Neuron (in vitro differentiated cells): ENCODE results near the gene ADAT3.

ENCODE experiments used
- H2AFZ ChIP-seq: one replicate; pipeline ENCODE4 v1.6.1; 2013; ENCODE audit warnings: low read depth, mild to moderate bottlenecking, inconsistent platforms, low read length, moderate library complexity
- H3K27me3 ChIP-seq: one replicate; pipeline ENCODE4 v1.6.1; 2013; ENCODE audit warnings: low read length; ENCODE audit not compliant: insufficient read depth
- H3K36me3 ChIP-seq: one replicate; pipeline ENCODE4 v1.6.1; 2013; ENCODE audit warnings: low read length; ENCODE audit not compliant: insufficient read depth
- H3K4me1 ChIP-seq: one replicate; pipeline ENCODE4 v1.6.1; 2013; ENCODE audit warnings: low read length; ENCODE audit not compliant: insufficient read depth
- H3K4me3 ChIP-seq: 2 replicates; pipeline ENCODE4 v1.5.1; 2013; ENCODE audit warnings: mild to moderate bottlenecking, low read length, moderate library complexity
- H3K9me3 ChIP-seq: one replicate; pipeline ENCODE4 v1.6.1; 2013; ENCODE audit warnings: low read length

Gene ADAT3

DNA sequence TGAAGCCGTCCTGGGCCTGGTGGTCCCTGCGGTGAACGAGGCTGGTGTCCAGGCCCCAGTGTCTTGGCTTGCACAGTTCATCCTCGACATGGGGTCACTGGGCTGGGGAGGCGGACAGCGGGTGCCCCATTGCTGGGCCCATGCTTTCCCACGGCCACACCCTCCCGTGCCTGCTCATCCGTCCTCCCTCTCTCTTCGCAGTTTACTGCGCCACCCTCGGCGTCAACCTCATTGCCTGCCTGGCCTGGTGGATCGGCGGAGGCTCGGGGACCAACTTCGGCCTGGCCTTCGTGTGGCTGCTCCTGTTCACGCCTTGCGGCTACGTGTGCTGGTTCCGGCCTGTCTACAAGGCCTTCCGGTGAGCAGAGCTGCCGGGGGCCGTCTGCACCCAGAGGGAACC, 12.7 kb downstream of the ADAT3 start:
- Histone ChIP-seq H3K9me3 (peaks cover 5% of the 10 kb centered on the region), H2AFZ (no peak overlapping the region), H3K36me3 (peaks cover 62% of the 10 kb centered on the region), H3K27me3 (no peaks in the 10 kb centered on the region), H3K4me3 (no peak overlapping the region), H3K4me1 (peaks cover 2% of the 10 kb centered on the region)

DNA sequence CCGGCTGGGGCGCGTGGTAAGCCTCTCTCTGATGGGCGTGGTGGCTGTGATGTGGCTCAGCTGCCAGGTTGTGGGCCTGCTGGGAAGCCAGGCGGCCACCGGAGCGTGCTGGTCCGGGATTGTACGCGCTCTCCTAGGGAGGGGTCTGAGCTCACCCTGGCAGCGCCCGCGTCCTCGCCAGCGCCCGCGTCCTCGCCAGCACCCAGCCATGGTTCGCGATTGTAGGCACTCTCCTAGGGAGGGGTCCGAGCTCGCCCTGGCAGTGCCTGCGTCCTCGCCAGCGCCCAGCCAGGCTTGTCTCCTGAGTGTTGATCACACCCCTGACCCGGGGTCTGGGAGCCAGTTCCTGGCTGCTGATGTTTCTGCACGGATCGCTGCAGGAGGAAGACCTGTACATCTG, 13.8 kb downstream of the ADAT3 start:
- H3K27me3 ChIP-seq: no peaks in the 10 kb centered on the region
- peaks cover 59% of the 10 kb centered on the region for H3K36me3 ChIP-seq
- H3K4me1 ChIP-seq: peaks cover 2% of the 10 kb centered on the region
- no peak overlapping the region for H2AFZ ChIP-seq
- no peaks in the 10 kb centered on the region for H3K9me3 ChIP-seq
- H3K4me3 ChIP-seq: no peak overlapping the region

DNA sequence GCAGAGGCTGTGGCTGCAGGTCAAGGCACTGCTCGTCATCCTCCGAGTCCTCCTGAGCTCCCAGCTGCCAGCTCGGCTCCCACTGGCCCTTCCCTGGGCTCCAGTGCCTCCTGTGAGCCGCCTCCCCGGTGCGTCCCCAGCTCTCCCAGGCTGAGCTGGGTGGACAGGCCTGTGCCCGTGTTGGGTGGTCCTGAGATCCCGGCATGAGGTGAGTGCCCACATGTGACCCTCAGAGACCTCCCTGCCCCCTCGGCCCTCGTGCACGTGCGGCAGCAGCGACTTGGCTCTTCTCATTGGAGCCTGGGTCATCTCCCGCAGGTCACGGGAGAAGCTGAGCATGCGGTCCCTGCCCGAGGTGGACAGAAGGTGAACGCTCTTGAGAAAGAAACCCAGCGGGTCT, 15.4 kb downstream of the ADAT3 start:
- no peaks in the 10 kb centered on the region for H3K27me3 ChIP-seq
- H3K36me3 ChIP-seq: peaks cover 62% of the 10 kb centered on the region

DNA sequence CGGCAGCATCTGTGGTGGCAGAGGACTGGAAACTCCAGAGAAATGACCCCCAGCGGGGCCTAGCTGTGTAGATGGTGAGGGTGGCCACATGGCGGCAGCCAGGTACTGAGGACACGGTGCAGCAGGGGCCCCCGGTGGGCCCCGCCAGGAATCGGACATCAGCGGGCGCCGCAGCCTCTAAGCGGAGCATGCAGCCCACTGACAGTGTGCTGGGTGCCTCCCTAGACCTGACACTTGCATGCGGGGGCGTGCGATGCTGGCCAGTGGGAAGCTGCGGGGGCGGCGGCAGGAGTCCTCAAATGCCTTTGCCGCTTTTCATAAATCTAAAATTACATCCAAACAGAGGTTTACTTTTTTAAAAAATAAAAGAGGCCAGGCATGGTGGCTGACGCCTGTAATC, 16.1 kb downstream of the ADAT3 start:
- H3K36me3 ChIP-seq: peaks cover 62% of the 10 kb centered on the region

More for the DNA sequence above, 15.4 kb downstream of the ADAT3 start:
- H3K9me3 ChIP-seq: no peaks in the 10 kb centered on the region
- H3K4me3 ChIP-seq: no peak overlapping the region
- peaks cover 2% of the 10 kb centered on the region for H3K4me1 ChIP-seq
- no peak overlapping the region for H2AFZ ChIP-seq

DNA sequence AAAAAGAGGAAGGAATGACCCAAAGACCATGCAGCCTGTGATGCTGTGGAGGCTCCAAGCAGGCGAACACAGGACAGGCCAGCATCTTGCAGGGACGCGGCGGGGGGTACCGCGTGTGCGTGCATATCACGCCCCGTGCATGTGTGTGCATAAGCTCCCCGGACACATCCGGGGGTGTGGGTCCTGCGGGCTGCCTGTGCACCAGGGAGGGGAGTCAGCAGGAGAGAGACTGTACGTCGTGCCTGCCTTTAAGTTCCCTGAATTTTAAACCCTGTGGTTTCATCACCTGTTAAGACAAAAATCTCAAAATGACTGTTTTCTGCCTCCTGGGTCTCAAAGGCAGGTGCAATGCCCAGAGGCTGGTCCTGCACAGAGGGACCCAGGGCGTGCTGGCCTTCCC, 16.6 kb downstream of the ADAT3 start:
- Histone ChIP-seq H3K9me3 (no peaks in the 10 kb centered on the region), H3K27me3 (no peaks in the 10 kb centered on the region), H3K4me3 (no peak overlapping the region), H3K4me1 (no peaks in the 10 kb centered on the region), H3K36me3 (peaks cover 60% of the 10 kb centered on the region), H2AFZ (no peak overlapping the region)

More for the DNA sequence above, 16.1 kb downstream of the ADAT3 start:
- Histone ChIP-seq H3K4me1 (peaks cover under 1% of the 10 kb centered on the region), H2AFZ (no peak overlapping the region), H3K27me3 (no peaks in the 10 kb centered on the region), H3K4me3 (no peak overlapping the region), H3K9me3 (no peaks in the 10 kb centered on the region)

DNA sequence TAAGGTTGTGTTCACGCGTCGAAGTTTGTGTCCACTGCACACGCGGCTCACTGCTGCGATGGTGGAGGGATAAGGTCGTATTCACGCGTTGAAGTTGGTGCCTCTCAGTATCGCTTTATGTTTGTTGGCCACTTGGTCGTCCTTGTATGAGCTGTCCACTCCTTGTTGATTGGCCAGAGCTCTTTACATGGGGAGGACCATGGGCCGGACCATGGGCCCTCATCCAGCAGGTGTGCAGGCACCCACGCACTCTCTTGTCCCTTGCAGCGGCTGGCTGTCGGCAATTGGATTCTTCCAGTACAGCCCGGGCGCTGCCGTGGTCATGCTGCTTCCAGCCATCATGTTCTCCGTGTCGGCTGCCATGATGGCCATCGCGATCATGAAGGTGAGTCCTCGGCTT, 17.6 kb downstream of the ADAT3 start:
- Histone ChIP-seq H2AFZ (no peak overlapping the region), H3K36me3 (peaks cover 52% of the 10 kb centered on the region), H3K27me3 (no peaks in the 10 kb centered on the region), H3K4me3 (no peak overlapping the region), H3K9me3 (no peaks in the 10 kb centered on the region), H3K4me1 (no peaks in the 10 kb centered on the region)

DNA sequence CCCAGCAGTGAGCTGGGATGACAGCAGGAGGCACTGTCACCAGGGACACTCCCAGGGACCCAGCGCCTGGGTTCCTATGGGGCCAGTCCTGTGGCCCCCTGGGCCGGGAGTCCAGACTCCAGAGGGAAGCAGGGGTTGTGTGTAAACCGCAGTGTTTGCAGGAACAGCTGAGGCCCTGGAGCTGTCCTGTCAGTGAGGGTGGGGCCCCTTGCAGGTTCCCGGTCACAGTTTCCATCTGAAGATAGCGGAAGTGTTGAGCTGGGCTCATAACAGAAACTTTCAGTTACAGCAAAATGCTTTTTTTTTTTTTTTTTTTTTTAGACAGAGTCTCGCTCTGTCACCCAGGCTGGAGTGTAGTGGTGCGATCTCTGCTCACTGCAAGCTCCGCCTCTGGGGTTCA, 18.1 kb downstream of the ADAT3 start:
- Histone ChIP-seq H3K27me3 (no peaks in the 10 kb centered on the region), H3K4me1 (no peaks in the 10 kb centered on the region), H2AFZ (no peak overlapping the region), H3K9me3 (no peaks in the 10 kb centered on the region), H3K36me3 (peaks cover 46% of the 10 kb centered on the region), H3K4me3 (no peak overlapping the region)

DNA sequence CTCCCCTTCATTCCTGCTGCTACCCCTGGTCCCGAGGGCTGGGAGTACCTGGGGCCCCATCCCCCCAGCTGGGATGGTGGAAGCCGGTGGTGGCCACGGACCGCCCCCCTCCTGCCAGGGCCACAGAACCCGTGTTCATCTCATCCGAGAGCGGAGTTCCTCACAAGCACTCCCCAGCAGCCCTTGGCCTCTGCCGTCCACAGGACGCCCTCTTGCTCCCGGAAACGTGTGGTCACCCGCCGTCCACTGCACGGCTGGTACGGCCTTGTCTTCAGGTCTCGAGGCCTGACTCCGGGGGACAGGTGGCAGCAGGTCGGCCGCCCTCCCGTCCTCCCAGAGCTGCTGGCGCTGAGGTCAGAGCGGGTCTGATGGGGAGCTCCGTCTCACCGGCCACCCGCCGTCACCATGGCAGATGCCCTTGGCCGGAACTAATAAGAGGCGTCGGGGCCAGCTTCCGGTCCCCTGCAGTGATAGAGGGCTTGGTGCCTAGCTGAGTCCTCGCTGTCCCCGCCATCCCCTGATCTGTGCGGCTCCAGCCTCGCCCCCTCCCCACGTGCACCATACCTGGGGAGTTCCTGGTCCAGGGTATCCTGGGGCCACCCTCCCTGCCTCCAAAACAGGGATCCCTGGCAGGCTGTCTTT, 19.2 kb downstream of the ADAT3 start:
- Histone ChIP-seq H3K36me3 (peaks cover 40% of the 10 kb centered on the region), H3K9me3 (no peaks in the 10 kb centered on the region), H3K4me1 (no peaks in the 10 kb centered on the region), H3K27me3 (no peaks in the 10 kb centered on the region), H3K4me3 (no peak overlapping the region), H2AFZ (no peak overlapping the region)

DNA sequence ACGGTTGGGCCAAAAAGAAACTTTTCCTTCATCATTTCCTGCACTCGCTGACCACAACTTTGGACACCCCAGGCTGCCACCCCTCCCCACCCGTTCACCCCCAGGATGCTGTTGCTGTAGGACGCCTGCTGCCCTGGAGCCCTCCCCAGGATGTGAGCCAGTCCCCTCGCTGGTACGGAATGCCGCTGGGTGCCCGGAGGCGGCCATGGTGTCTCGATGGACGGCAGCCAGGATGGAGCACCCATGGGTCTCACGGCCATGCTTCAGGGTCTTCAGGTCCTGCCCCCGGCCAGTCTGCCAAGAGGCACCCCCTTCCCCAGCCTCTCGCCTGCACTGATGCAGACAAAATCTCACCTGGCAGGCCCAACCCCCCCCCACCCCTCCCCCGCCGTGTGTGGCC, 20.3 kb downstream of the ADAT3 start:
- Histone ChIP-seq H3K9me3 (no peaks in the 10 kb centered on the region), H3K36me3 (peaks cover 34% of the 10 kb centered on the region), H2AFZ (no peak overlapping the region), H3K4me3 (no peak overlapping the region), H3K27me3 (no peaks in the 10 kb centered on the region), H3K4me1 (peaks cover 8% of the 10 kb centered on the region)

DNA sequence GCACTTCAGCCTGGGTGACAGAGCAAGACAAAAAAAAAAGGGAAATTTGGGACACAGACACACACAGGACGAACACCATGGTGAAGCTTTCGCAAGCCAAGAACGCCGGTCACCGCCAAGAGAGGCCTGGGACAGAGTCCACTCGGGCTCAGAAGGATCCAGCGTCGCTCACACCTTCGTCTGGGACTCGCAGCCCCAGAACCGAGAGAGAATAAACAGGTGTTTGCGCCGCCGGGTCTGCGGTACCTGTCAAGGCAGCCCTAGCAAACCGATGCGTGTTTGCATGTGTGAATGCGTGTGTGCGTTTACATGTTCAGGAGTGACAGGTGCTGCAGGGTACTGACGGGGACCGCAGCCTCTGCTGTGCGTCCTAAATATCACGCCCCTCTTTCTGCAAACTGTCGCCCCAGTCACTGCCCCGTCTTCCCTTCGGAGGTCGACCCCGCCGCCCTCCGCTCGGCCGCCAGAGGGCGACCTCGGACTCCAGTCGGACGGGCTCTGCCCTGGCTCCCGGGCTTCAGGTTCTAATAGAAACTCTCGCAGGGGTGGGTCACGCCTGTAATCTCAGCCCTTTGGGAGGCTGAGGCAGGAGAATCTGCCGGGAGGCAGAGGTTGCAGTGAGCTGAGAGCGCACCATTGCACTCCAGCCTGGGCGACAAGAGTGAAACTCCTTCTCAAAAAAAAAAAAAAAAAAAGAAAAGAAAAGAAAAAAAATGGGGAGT, 24.0 kb downstream of the ADAT3 start:
- Histone ChIP-seq H3K27me3 (no peaks in the 10 kb centered on the region), H3K4me3 (no peak overlapping the region), H3K4me1 (peaks cover 8% of the 10 kb centered on the region), H2AFZ (no peak overlapping the region), H3K9me3 (no peaks in the 10 kb centered on the region), H3K36me3 (peaks cover 6% of the 10 kb centered on the region)

DNA sequence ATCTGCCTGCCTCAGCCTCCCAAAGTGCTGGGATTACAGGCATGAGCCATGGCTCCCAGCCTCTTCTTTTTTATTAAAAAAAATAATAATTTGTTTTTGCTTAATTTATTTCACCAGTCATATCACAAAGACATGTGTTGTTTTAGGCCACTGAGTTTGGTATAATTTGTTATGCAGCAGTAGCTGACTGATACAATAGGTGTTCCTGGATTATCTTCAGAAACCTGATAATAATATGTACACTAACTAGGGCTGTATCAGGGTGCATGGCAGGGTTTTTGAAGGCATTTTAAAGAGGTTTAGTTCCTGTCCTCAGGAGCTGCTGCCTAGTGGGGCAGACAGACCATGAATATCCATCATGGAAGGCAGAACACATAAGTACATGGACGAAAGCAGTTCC, 26.2 kb downstream of the ADAT3 start:
- Histone ChIP-seq H2AFZ (no peak overlapping the region), H3K36me3 (no peaks in the 10 kb centered on the region), H3K9me3 (peaks cover 5% of the 10 kb centered on the region), H3K27me3 (no peaks in the 10 kb centered on the region), H3K4me3 (no peak overlapping the region), H3K4me1 (peaks cover 8% of the 10 kb centered on the region)

DNA sequence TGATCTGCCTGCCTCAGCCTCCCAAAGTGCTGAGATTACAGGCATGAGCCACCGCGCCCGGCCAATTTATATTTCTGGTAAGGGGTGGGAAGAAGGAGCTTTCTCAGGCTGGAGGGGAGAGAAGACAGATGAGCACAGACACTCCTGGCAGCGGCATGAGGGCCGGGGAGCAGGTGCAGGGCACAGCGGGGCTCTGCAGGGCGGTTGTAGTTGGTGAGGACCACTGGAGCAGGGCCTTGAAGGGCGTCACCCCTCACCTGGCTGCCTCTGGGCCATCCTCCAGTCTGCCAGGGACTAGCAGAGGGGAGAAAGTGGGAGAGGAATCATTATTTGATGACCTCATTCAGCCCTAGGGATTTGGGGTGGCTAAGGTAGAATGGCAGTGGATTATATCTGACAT, 27.2 kb downstream of the ADAT3 start:
- no peaks in the 10 kb centered on the region for H3K27me3 ChIP-seq
- H3K4me3 ChIP-seq: no peak overlapping the region
- peaks cover 8% of the 10 kb centered on the region for H3K4me1 ChIP-seq
- no peaks in the 10 kb centered on the region for H3K36me3 ChIP-seq
- H3K9me3 ChIP-seq: peaks cover 5% of the 10 kb centered on the region
- no peak overlapping the region for H2AFZ ChIP-seq

DNA sequence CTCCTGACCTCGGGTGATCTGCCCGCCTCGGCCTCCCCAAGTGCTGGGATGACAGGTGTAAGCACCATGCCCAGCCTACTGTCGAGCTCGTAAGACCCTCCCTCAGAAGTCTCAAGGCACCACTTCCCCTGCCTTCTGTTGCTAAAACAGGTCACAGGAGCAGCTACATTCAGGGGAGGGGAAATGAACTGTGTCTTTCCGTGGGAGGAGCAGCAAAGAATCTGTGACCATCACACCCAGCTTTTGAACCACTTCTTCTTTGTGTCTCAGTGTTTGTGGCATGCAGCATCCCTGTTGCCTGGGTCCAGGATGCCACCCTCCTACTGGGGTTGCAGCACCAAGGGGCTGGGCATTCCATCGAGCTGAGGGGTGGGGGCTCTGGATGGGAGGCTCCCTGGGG, 28.0 kb downstream of the ADAT3 start:
- Histone ChIP-seq H2AFZ (no peak overlapping the region), H3K36me3 (no peaks in the 10 kb centered on the region), H3K9me3 (peaks cover 5% of the 10 kb centered on the region), H3K27me3 (no peaks in the 10 kb centered on the region), H3K4me3 (no peak overlapping the region), H3K4me1 (peaks cover 8% of the 10 kb centered on the region)

DNA sequence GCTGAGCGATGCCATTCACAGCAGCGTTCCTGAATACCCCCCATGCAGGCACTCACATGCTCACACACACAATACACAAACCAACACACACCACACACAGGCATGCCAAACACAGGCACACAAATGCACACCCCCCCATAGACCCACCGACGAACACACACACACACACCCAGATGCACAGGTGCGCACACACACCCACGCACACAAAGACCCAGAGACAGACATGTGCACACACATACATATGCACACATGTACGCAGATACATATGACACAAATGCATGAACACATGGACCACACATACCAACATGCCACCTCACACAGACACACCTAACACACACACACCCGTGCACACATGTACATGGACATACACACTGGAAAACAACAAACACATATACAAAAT, 28.7 kb downstream of the ADAT3 start:
- Histone ChIP-seq H3K4me3 (no peak overlapping the region), H3K36me3 (no peaks in the 10 kb centered on the region), H3K4me1 (peaks cover 8% of the 10 kb centered on the region), H2AFZ (no peak overlapping the region), H3K27me3 (no peaks in the 10 kb centered on the region), H3K9me3 (peaks cover 5% of the 10 kb centered on the region)
